ENCODE data around the gene RPIA. TPM values are rescaled to one million over a fixed set of nuclear protein-coding genes. Genes with fewer than 3 reads are reported as not detected.
"Not testable (repeated sequence)": the region's sequence is repeated elsewhere in the genome, so short reads cannot be mapped to it uniquely, and the experiment has no call there.

The RPIA gene
- 13.7 TPM for total RNA-seq
- 13.7 TPM for polyA plus RNA-seq

- DNase-seq (ENCODE audit: extremely low spot score), result peak; percentile 97
- Histone ChIP-seq H3K27ac (ENCODE audit: low read depth) (peak within 1 kb of the TSS; percentile 55), H3K4me3 (ENCODE audit: low read depth, low read length) (peak within 1 kb of the TSS; percentile 93), H3K36me3 (ENCODE audit: insufficient read depth) (no peaks in the 10 kb centered on the region), H3K4me1 (ENCODE audit: insufficient read depth) (peaks cover 2% of the 10 kb centered on the region)
- under 1% methylated on average over 71 of the region's 71 CpGs for WGBS
Observed at GRCh38 chr2:88691339-88692183, at the start of gene RPIA. RPIA (plus strand) TSS chr2:88691673; CDS start chr2:88691699, 26 bp downstream.

- Histone ChIP-seq H3K4me3 (ENCODE audit: low read depth, low read length) (no peak overlapping the region), H3K27ac (ENCODE audit: low read depth) (no peak overlapping the region), H3K4me1 (ENCODE audit: insufficient read depth) (no peaks in the 10 kb centered on the region), H3K36me3 (ENCODE audit: insufficient read depth) (no peaks in the 10 kb centered on the region)
- no peak for DNase-seq (ENCODE audit: extremely low spot score)
- WGBS, result 43% methylated on average over 3 of the region's 3 CpGs
Observed at GRCh38 chr2:88642278-88642677, 49.2 kb upstream of the RPIA start.

GRCh38 chr2:88645291-88645882 lies 46.1 kb upstream of the RPIA start:
- not testable (repeated sequence) for DNase-seq (ENCODE audit: extremely low spot score); H3K36me3 ChIP-seq (ENCODE audit: insufficient read depth); H3K4me1 ChIP-seq (ENCODE audit: insufficient read depth); H3K4me3 ChIP-seq (ENCODE audit: low read depth, low read length); H3K27ac ChIP-seq (ENCODE audit: low read depth)
- WGBS, result 63% methylated on average over 2 of the region's 2 CpGs

GRCh38 chr2:88651646-88652045 lies 39.8 kb upstream of the RPIA start:
- Histone ChIP-seq H3K27ac (ENCODE audit: low read depth) (no peak overlapping the region), H3K4me3 (ENCODE audit: low read depth, low read length) (no peak overlapping the region), H3K4me1 (ENCODE audit: insufficient read depth) (no peaks in the 10 kb centered on the region), H3K36me3 (ENCODE audit: insufficient read depth) (no peaks in the 10 kb centered on the region)
- WGBS, result 88% methylated on average over 1 of the region's 1 CpG
- no peak for DNase-seq (ENCODE audit: extremely low spot score)

- DNase-seq (ENCODE audit: extremely low spot score), result no peak
- no peak overlapping the region for H3K4me3 ChIP-seq (ENCODE audit: low read depth, low read length)
- WGBS, result 73% methylated on average over 2 of the region's 2 CpGs
Observed at GRCh38 chr2:88654714-88655113, 36.8 kb upstream of the RPIA start.

GRCh38 chr2:88656690-88657089 lies 34.8 kb upstream of the RPIA start:
- no peaks in the 10 kb centered on the region for H3K4me1 ChIP-seq (ENCODE audit: insufficient read depth)
- H3K27ac ChIP-seq (ENCODE audit: low read depth), result no peak overlapping the region
- no peak overlapping the region for H3K4me3 ChIP-seq (ENCODE audit: low read depth, low read length)
- H3K36me3 ChIP-seq (ENCODE audit: insufficient read depth), result no peaks in the 10 kb centered on the region
- DNase-seq (ENCODE audit: extremely low spot score), result no peak
- 83% methylated on average over 3 of the region's 3 CpGs for WGBS

More at GRCh38 chr2:88654714-88655113, 36.8 kb upstream of the RPIA start:
- H3K27ac ChIP-seq (ENCODE audit: low read depth), result no peak overlapping the region
- H3K4me1 ChIP-seq (ENCODE audit: insufficient read depth), result no peaks in the 10 kb centered on the region
- no peaks in the 10 kb centered on the region for H3K36me3 ChIP-seq (ENCODE audit: insufficient read depth)

- Histone ChIP-seq H3K4me3 (ENCODE audit: low read depth, low read length) (no peak overlapping the region), H3K27ac (ENCODE audit: low read depth) (no peak overlapping the region), H3K4me1 (ENCODE audit: insufficient read depth) (no peaks in the 10 kb centered on the region), H3K36me3 (ENCODE audit: insufficient read depth) (no peaks in the 10 kb centered on the region)
- no peak for DNase-seq (ENCODE audit: extremely low spot score)
- 98% methylated on average over 2 of the region's 2 CpGs for WGBS
Observed at GRCh38 chr2:88657131-88657530, 34.3 kb upstream of the RPIA start.

GRCh38 chr2:88658326-88658725 lies 33.1 kb upstream of the RPIA start:
- Histone ChIP-seq H3K36me3 (ENCODE audit: insufficient read depth) (no peaks in the 10 kb centered on the region), H3K27ac (ENCODE audit: low read depth) (no peak overlapping the region), H3K4me3 (ENCODE audit: low read depth, low read length) (no peak overlapping the region), H3K4me1 (ENCODE audit: insufficient read depth) (no peaks in the 10 kb centered on the region)
- WGBS, result 24% methylated on average over 3 of the region's 3 CpGs
- no peak for DNase-seq (ENCODE audit: extremely low spot score)

- WGBS, result 62% methylated on average over 4 of the region's 4 CpGs
- Histone ChIP-seq H3K36me3 (ENCODE audit: insufficient read depth) (no peaks in the 10 kb centered on the region), H3K4me3 (ENCODE audit: low read depth, low read length) (no peak overlapping the region), H3K4me1 (ENCODE audit: insufficient read depth) (no peaks in the 10 kb centered on the region), H3K27ac (ENCODE audit: low read depth) (peak overlapping the region; percentile 54)
- DNase-seq (ENCODE audit: extremely low spot score), result no peak
Observed at GRCh38 chr2:88658881-88659537, 32.5 kb upstream of the RPIA start.

GRCh38 chr2:88659538-88659915 lies 31.9 kb upstream of the RPIA start:
- 29% methylated on average over 4 of the region's 4 CpGs for WGBS
- Histone ChIP-seq H3K36me3 (ENCODE audit: insufficient read depth) (no peaks in the 10 kb centered on the region), H3K27ac (ENCODE audit: low read depth) (peak overlapping the region; percentile 68), H3K4me1 (ENCODE audit: insufficient read depth) (no peaks in the 10 kb centered on the region), H3K4me3 (ENCODE audit: low read depth, low read length) (no peak overlapping the region)
- DNase-seq (ENCODE audit: extremely low spot score), result no peak

GRCh38 chr2:88660622-88661021 lies 30.9 kb upstream of the RPIA start:
- H3K36me3 ChIP-seq (ENCODE audit: insufficient read depth), result no peaks in the 10 kb centered on the region
- no peak overlapping the region for H3K4me3 ChIP-seq (ENCODE audit: low read depth, low read length)
- WGBS, result 100% methylated on average over 1 of the region's 1 CpG
- DNase-seq (ENCODE audit: extremely low spot score), result no peak
- no peak overlapping the region for H3K27ac ChIP-seq (ENCODE audit: low read depth)
- no peaks in the 10 kb centered on the region for H3K4me1 ChIP-seq (ENCODE audit: insufficient read depth)

- no peak overlapping the region for H3K4me3 ChIP-seq (ENCODE audit: low read depth, low read length)
- no peak overlapping the region for H3K27ac ChIP-seq (ENCODE audit: low read depth)
- no peak for DNase-seq (ENCODE audit: extremely low spot score)
- H3K4me1 ChIP-seq (ENCODE audit: insufficient read depth), result no peaks in the 10 kb centered on the region
- whole genome bisulfite sequencing, result 91% methylated on average over 4 of the region's 4 CpGs
- H3K36me3 ChIP-seq (ENCODE audit: insufficient read depth), result no peaks in the 10 kb centered on the region
Observed at GRCh38 chr2:88666576-88666975, 24.9 kb upstream of the RPIA start.

GRCh38 chr2:88667219-88667618 lies 24.3 kb upstream of the RPIA start:
- DNase-seq (ENCODE audit: extremely low spot score), result no peak
- WGBS, result 89% methylated on average over 2 of the region's 2 CpGs
- no peaks in the 10 kb centered on the region for H3K36me3 ChIP-seq (ENCODE audit: insufficient read depth)

GRCh38 chr2:88668862-88669261 lies 22.6 kb upstream of the RPIA start:
- H3K4me3 ChIP-seq (ENCODE audit: low read depth, low read length), result no peak overlapping the region
- DNase-seq (ENCODE audit: extremely low spot score), result no peak
- H3K36me3 ChIP-seq (ENCODE audit: insufficient read depth), result no peaks in the 10 kb centered on the region
- H3K27ac ChIP-seq (ENCODE audit: low read depth), result no peak overlapping the region
- H3K4me1 ChIP-seq (ENCODE audit: insufficient read depth), result no peaks in the 10 kb centered on the region
- WGBS, result 91% methylated on average over 2 of the region's 2 CpGs

More at GRCh38 chr2:88667219-88667618, 24.3 kb upstream of the RPIA start:
- Histone ChIP-seq H3K4me3 (ENCODE audit: low read depth, low read length) (no peak overlapping the region), H3K4me1 (ENCODE audit: insufficient read depth) (no peaks in the 10 kb centered on the region), H3K27ac (ENCODE audit: low read depth) (no peak overlapping the region)

Data from urinary bladder (tissue), 4 donors.